ENCODE data around the gene CEACAM21. TPM values are rescaled to one million over a fixed set of nuclear protein-coding genes. Genes with fewer than 3 reads are reported as not detected.

Gene CEACAM21
- total and polyA plus RNA-seq, 2 donors (not counting 1 experiment from before 2014, with no cell fraction given): not detected

DNA sequence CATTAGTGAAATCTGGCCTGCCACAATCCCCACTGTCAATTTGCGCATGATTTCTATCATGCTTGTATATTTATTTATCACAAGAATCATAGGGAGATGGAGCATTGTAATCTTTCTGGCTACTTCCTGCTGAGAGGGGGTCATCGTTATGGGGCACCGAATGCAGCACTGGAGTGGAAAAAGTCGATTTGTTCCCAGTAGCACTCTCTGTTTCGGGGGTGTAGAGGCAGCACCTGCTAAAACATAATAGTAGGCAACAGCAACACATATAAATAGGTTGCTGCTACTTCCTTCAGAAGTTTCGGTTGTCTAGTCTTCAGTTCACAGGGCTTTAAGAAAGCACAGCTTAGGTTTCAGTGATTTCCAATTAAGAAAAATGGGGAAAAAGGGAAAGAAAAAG lies 23.4 kb upstream of the CEACAM21 start:
- Histone ChIP-seq H3K4me1 (ENCODE audit: control insufficient read depth, extremely low read depth, insufficient read depth, low read length) (no peaks in the 10 kb centered on the region), H3K27me3 (ENCODE audit: control insufficient read depth, insufficient read depth, low read length) (no peaks in the 10 kb centered on the region), H3K4me3 (replicated peaks in 1 of 4; ENCODE audit: control extremely low read depth in 1 of 4, insufficient read depth in 1 of 4, low read depth in 3 of 4, low read length in 4 of 4) (no peak overlapping the region), H3K79me2 (ENCODE audit: control insufficient read depth, insufficient read depth, low read length) (no peaks in the 10 kb centered on the region), H2AFZ (ENCODE audit: low read length) (no peak overlapping the region), H4K20me1 (ENCODE audit: control insufficient read depth, extremely low read depth, insufficient read depth, low read length) (no peaks in the 10 kb centered on the region), H3K9me3 (ENCODE audit: control insufficient read depth, insufficient read depth, low read depth, low read length) (no peaks in the 10 kb centered on the region), H3K4me2 (ENCODE audit: extremely low read depth, insufficient read depth, low read length) (no peak overlapping the region), H3K9ac (ENCODE audit: insufficient read depth, low read length) (no peak overlapping the region), H3K27ac (ENCODE audit: insufficient read depth, low read length) (no peak overlapping the region), H3K36me3 (ENCODE audit: control insufficient read depth, insufficient read depth, low read length) (no peaks in the 10 kb centered on the region)
- no peak for DNase-seq (ENCODE audit: low read depth in 2 of 2)
- TF ChIP-seq, protein P1, sequence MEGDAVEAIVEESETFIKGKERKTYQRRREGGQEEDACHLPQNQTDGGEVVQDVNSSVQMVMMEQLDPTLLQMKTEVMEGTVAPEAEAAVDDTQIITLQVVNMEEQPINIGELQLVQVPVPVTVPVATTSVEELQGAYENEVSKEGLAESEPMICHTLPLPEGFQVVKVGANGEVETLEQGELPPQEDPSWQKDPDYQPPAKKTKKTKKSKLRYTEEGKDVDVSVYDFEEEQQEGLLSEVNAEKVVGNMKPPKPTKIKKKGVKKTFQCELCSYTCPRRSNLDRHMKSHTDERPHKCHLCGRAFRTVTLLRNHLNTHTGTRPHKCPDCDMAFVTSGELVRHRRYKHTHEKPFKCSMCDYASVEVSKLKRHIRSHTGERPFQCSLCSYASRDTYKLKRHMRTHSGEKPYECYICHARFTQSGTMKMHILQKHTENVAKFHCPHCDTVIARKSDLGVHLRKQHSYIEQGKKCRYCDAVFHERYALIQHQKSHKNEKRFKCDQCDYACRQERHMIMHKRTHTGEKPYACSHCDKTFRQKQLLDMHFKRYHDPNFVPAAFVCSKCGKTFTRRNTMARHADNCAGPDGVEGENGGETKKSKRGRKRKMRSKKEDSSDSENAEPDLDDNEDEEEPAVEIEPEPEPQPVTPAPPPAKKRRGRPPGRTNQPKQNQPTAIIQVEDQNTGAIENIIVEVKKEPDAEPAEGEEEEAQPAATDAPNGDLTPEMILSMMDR (conservative IDR thresholded peaks at IDR 0.05 in 1 of 2, IDR thresholded peaks at IDR 0.05 in 1 of 2; ENCODE audit: low read depth in 1 of 2, low read length in 2 of 2): no peak
- TF ChIP-seq EZH2 (IDR thresholded peaks at IDR 0.05; ENCODE audit: low read length, missing control alignments): no peak

DNA sequence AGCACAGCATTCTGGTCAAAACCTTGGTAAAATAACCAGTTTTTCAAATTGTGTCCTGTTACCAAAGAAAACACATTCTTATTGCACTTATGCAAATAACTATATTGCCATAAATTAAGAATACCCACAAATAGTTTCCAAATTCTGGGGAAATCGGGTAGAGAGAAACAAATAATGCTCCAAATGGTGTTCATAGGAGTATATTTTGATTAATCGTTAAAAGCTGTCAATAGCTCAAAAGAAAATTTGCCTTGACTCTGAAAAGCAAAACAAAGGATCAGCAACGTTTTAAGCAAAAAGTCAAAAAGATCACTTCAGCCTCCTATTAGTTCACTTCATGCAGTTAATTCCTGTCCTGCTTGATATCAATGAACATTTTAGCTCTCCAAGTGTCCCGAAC lies 22.2 kb upstream of the CEACAM21 start:
- TF ChIP-seq EZH2 (IDR thresholded peaks at IDR 0.05; ENCODE audit: low read length, missing control alignments): no peak
- TF ChIP-seq, protein P1 (conservative IDR thresholded peaks at IDR 0.05 in 1 of 2, IDR thresholded peaks at IDR 0.05 in 1 of 2; ENCODE audit: low read depth in 1 of 2, low read length in 2 of 2): no peak
- Histone ChIP-seq H3K79me2 (ENCODE audit: control insufficient read depth, insufficient read depth, low read length) (no peaks in the 10 kb centered on the region), H3K4me1 (ENCODE audit: control insufficient read depth, extremely low read depth, insufficient read depth, low read length) (no peaks in the 10 kb centered on the region), H3K4me2 (ENCODE audit: extremely low read depth, insufficient read depth, low read length) (no peak overlapping the region), H2AFZ (ENCODE audit: low read length) (no peak overlapping the region), H3K9me3 (ENCODE audit: control insufficient read depth, insufficient read depth, low read depth, low read length) (no peaks in the 10 kb centered on the region), H3K27ac (ENCODE audit: insufficient read depth, low read length) (no peak overlapping the region), H4K20me1 (ENCODE audit: control insufficient read depth, extremely low read depth, insufficient read depth, low read length) (no peaks in the 10 kb centered on the region), H3K27me3 (ENCODE audit: control insufficient read depth, insufficient read depth, low read length) (no peaks in the 10 kb centered on the region), H3K36me3 (ENCODE audit: control insufficient read depth, insufficient read depth, low read length) (no peaks in the 10 kb centered on the region), H3K4me3 (replicated peaks in 1 of 4; ENCODE audit: control extremely low read depth in 1 of 4, insufficient read depth in 1 of 4, low read depth in 3 of 4, low read length in 4 of 4) (no peak overlapping the region), H3K9ac (ENCODE audit: insufficient read depth, low read length) (no peak overlapping the region)
- no peak for DNase-seq (ENCODE audit: low read depth in 2 of 2)

DNA sequence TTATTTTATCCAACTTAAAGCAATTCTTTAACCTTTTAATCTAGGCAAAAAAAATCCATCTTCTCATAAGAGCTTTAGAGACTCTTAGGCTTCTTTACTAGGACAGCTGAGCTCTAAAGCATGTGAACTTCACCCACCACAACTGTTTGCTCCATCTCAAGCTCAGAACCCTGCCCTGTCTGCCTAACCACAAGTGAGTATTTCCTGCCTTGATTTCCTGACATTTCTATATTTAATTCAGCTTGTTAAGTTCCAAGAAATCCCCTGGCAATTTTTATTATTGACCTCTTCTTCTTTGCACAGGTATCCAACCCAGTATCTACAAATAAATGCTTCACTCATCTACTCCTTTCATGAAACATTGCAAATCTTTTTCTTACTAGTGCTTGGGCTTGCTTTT lies 21.1 kb upstream of the CEACAM21 start:
- Histone ChIP-seq H3K9ac (ENCODE audit: insufficient read depth, low read length) (no peak overlapping the region), H4K20me1 (ENCODE audit: control insufficient read depth, extremely low read depth, insufficient read depth, low read length) (no peaks in the 10 kb centered on the region), H3K27ac (ENCODE audit: insufficient read depth, low read length) (no peak overlapping the region), H3K27me3 (ENCODE audit: control insufficient read depth, insufficient read depth, low read length) (no peaks in the 10 kb centered on the region), H3K4me2 (ENCODE audit: extremely low read depth, insufficient read depth, low read length) (no peak overlapping the region), H2AFZ (ENCODE audit: low read length) (no peak overlapping the region), H3K9me3 (ENCODE audit: control insufficient read depth, insufficient read depth, low read depth, low read length) (no peaks in the 10 kb centered on the region), H3K4me3 (replicated peaks in 1 of 4; ENCODE audit: control extremely low read depth in 1 of 4, insufficient read depth in 1 of 4, low read depth in 3 of 4, low read length in 4 of 4) (no peak overlapping the region), H3K36me3 (ENCODE audit: control insufficient read depth, insufficient read depth, low read length) (no peaks in the 10 kb centered on the region), H3K79me2 (ENCODE audit: control insufficient read depth, insufficient read depth, low read length) (no peaks in the 10 kb centered on the region), H3K4me1 (ENCODE audit: control insufficient read depth, extremely low read depth, insufficient read depth, low read length) (no peaks in the 10 kb centered on the region)
- TF ChIP-seq, protein P1 (conservative IDR thresholded peaks at IDR 0.05 in 1 of 2, IDR thresholded peaks at IDR 0.05 in 1 of 2; ENCODE audit: low read depth in 1 of 2, low read length in 2 of 2): no peak
- no peak for TF ChIP-seq EZH2 (IDR thresholded peaks at IDR 0.05; ENCODE audit: low read length, missing control alignments)
- DNase-seq (ENCODE audit: low read depth in 2 of 2): no peak
